GM23248 (cell line): ENCODE results near the gene MYO1E. TPM values are rescaled to one million over a fixed set of nuclear protein-coding genes. Genes with fewer than 3 reads are reported as not detected.

ENCODE experiments used
- DNase-seq: peaks from one replicate; pipeline ENCODE4 v3.0.0-alpha.2; 2015
- H2AFZ ChIP-seq: fragments of 200-600 bp; sonication (generic); 2 replicates; pipeline ENCODE4 v1.6.1; 2016; ENCODE audit warnings: antibody characterized with exemption
- H3F3A ChIP-seq: fragments of 200-600 bp; sonication (generic); 2 replicates; pipeline ENCODE4 v1.6.1; 2016; ENCODE audit warnings: mild to moderate bottlenecking, antibody characterized with exemption, mixed run types; ENCODE audit not compliant: insufficient read depth
- H3K27ac ChIP-seq: fragments of 200-600 bp; sonication (generic); 2 replicates; pipeline ENCODE4 v1.5.1; 2016; ENCODE audit warnings: mild to moderate bottlenecking
- H3K27me3 ChIP-seq: fragments of 200-600 bp; sonication (generic); replicated peaks from 2 replicates; pipeline ENCODE4 v1.6.1; 2016; ENCODE audit warnings: mild to moderate bottlenecking; ENCODE audit not compliant: insufficient read depth
- H3K36me3 ChIP-seq: fragments of 200-600 bp; sonication (generic); 2 replicates; pipeline ENCODE4 v1.6.1; 2016; ENCODE audit warnings: low read depth, mild to moderate bottlenecking
- H3K4me1 ChIP-seq: fragments of 200-600 bp; sonication (generic); 2 replicates; pipeline ENCODE4 v1.6.1; 2016; ENCODE audit warnings: mild to moderate bottlenecking; ENCODE audit not compliant: insufficient read depth
- H3K4me2 ChIP-seq: fragments of 200-600 bp; sonication (generic); one replicate; pipeline ENCODE4 v1.6.1; 2016; ENCODE audit warnings: mild to moderate bottlenecking; ENCODE audit not compliant: unreplicated experiment
- H3K4me3 ChIP-seq: fragments of 200-600 bp; sonication (generic); 2 replicates; pipeline ENCODE4 v1.5.1; 2016; ENCODE audit warnings: mild to moderate bottlenecking
- H3K79me2 ChIP-seq: fragments of 200-600 bp; sonication (generic); 2 replicates; pipeline ENCODE4 v1.6.1; 2016; ENCODE audit warnings: mild to moderate bottlenecking; ENCODE audit not compliant: insufficient read depth
- H3K9ac ChIP-seq: fragments of 200-600 bp; sonication (generic); 2 replicates; pipeline ENCODE4 v1.6.1; 2016; ENCODE audit warnings: mild to moderate bottlenecking
- H3K9me2 ChIP-seq: fragments of 200-600 bp; sonication (generic); 2 replicates; pipeline ENCODE4 v1.6.1; 2016; ENCODE audit warnings: mixed run types, mild to moderate bottlenecking, moderate library complexity; ENCODE audit not compliant: insufficient read depth
- H3K9me3 ChIP-seq: fragments of 200-600 bp; sonication (generic); one replicate; pipeline ENCODE4 v1.6.1; 2017; ENCODE audit warnings: low read depth
- H4K20me1 ChIP-seq: fragments of 200-600 bp; sonication (generic); 2 replicates; pipeline ENCODE4 v1.6.0; 2016; ENCODE audit not compliant: insufficient read depth
- EZH2 ChIP-seq: fragments of 200-600 bp; sonication (generic); IDR thresholded peaks from 2 replicates; pipeline ENCODE4 v1.6.1; 2018; ENCODE audit warnings: antibody characterized with exemption, mild to moderate bottlenecking; ENCODE audit not compliant: insufficient read depth, poor library complexity, severe bottlenecking
- EZH2phosphoT487 ChIP-seq: fragments of 200-600 bp; sonication (generic); IDR thresholded peaks from 2 replicates; pipeline ENCODE4 v1.6.1; 2018; ENCODE audit warnings: antibody characterized with exemption, moderate library complexity, mild to moderate bottlenecking, low read depth; ENCODE audit not compliant: insufficient read depth
- WGBS, 2 experiments: methylation state at CpG; one replicate each; pipeline ENCODE4 v1.1.6; 2015 to 2017; ENCODE audit warnings: low lambda C conversion rate in 2 of 2, low coverage in 1 of 2; ENCODE audit errors: missing lambda C conversion rate in 2 of 2; 5-methylcytosine and 5-hydroxymethylcytosine counted together
- in situ Hi-C: fragments of 300-500 bp; cut with MboI; formaldehyde crosslinking; loops from 2 replicates; pipeline ENCODE4 v1.15.0; 2020
- polyA plus RNA-seq: library from polyadenylated mRNA; unstranded; fragments of >200 nt; fragmentation: Nextera tagmentation; extraction: Ambion mirVana; gene quantifications from 2 replicates; pipeline ENCODE4 v1.2.1, GENCODE V29; 2016
- total RNA-seq: library from RNA; depleted of rRNA; stranded (reverse); fragments of >200 nt; shearing (Covaris generic); gene quantifications from 2 replicates; pipeline ENCODE4 v1.2.3, GENCODE V29; 2014

MYO1E gene
- total and polyA plus RNA-seq, 2 experiments from 2014 or later: 155 to 190 TPM

DNA sequence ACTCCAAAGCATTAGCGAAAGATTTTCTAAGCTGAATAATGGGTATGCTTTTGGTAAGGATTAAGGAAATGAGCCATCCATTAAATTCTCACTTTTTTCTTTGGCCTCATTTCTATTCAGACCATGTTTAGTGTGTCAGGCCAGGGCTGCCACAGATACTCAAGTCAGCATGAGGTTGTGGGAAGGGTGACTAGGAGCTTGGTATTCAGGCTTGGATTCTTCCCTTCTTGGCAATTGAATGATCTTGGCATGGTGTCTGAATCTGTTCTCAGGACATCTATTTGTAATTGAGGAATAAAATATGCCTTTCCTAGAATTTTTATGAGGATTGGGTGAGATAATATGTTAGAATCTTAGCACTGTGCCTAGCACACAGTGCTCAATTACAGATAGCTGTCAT, 256.5 kb downstream of the MYO1E start:
- H3K4me1 ChIP-seq: 0 out of 2 replicates have a peak, but pooled peaks cover 7% of the 10 kb centered on the region
- no peak overlapping the region for H3K4me2 ChIP-seq
- no peak for TF ChIP-seq EZH2
- no peak for TF ChIP-seq EZH2phosphoT487
- peak; percentile 81 for DNase-seq
- H3K79me2 ChIP-seq: peaks cover 15% of the 10 kb centered on the region; the same call in 1 of the 2 replicates
- in situ Hi-C loops: no loop called here
- H3K9me3 ChIP-seq: no peaks in the 10 kb centered on the region
- H3K27me3 ChIP-seq: no peaks in the 10 kb centered on the region
- H3K36me3 ChIP-seq: 0 out of 2 replicates have a peak, but pooled peaks cover 12% of the 10 kb centered on the region
- no peak overlapping the region for H3K4me3 ChIP-seq
- no peaks in the 10 kb centered on the region for H3K9me2 ChIP-seq
- H4K20me1 ChIP-seq: no peaks in the 10 kb centered on the region
- no peak overlapping the region for H3K9ac ChIP-seq
- H3K27ac ChIP-seq: no peak overlapping the region
- H2AFZ ChIP-seq: no peak overlapping the region
- H3F3A ChIP-seq: peaks cover 10% of the 10 kb centered on the region
- 86 to 100% methylated on average over 1 of the region's 1 CpG for WGBS, 2 experiments

DNA sequence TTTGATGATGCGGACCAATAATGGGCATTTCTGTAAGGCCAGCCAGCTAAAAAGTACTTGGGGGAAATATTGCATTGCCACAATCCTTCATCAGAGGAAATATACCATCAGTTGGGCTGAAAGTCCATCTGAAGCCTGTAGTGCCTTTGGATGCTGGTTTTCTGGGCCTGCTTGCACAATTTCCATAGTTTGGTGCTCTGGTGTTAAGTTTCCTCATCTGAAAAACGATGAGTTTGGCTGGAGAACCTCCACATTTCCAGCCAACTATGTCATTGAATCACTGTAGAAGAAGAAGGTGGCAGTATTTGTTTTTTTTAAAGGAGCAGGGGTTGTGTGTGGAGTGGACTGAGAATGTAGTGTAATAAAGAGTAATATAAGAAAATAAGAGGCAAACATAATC, 257.6 kb downstream of the MYO1E start:
- H3K9me2 ChIP-seq: no peaks in the 10 kb centered on the region
- no peak for TF ChIP-seq EZH2
- no peak for TF ChIP-seq EZH2phosphoT487
- H4K20me1 ChIP-seq: no peaks in the 10 kb centered on the region
- H3K27ac ChIP-seq: no peak overlapping the region
- H3K79me2 ChIP-seq: peaks cover 15% of the 10 kb centered on the region; the same call in 1 of the 2 replicates
- H3K36me3 ChIP-seq: 0 out of 2 replicates have a peak, but pooled peaks cover 12% of the 10 kb centered on the region
- H3K4me2 ChIP-seq: no peak overlapping the region
- 63 to 66% methylated on average over 2 of the region's 2 CpGs for WGBS, 2 experiments
- no peaks in the 10 kb centered on the region for H3K9me3 ChIP-seq
- DNase-seq: peak; percentile 29
- H3F3A ChIP-seq: peaks cover 4% of the 10 kb centered on the region; the same call in 1 of the 2 replicates
- 0 out of 2 replicates have a peak, but pooled peaks cover 7% of the 10 kb centered on the region for H3K4me1 ChIP-seq
- H2AFZ ChIP-seq: no peak overlapping the region
- no peaks in the 10 kb centered on the region for H3K27me3 ChIP-seq
- in situ Hi-C loops: no loop called here
- no peak overlapping the region for H3K9ac ChIP-seq
- no peak overlapping the region for H3K4me3 ChIP-seq

DNA sequence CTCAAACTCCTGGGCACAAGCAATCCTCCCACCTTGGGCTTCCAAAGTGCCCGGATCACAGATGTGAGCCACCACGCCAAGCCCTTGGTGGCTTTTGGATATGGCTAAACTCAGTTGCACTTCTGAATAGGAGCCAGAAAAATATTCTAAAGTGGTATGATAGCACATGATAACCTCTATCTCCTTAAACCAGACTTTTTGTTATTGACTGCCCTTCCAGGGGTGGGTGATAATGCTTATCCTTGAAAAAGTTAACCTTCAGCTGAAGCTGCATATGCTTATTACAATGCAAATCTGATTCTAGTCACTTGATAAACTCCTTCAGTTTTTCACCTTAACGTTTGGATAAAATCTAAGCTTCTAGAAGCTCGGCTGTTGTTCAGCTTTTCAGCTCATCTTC, 261.4 kb downstream of the MYO1E start:
- in situ Hi-C loops: no loop called here
- no peak for DNase-seq
- 0 out of 2 replicates have a peak, but pooled peaks cover 12% of the 10 kb centered on the region for H3K36me3 ChIP-seq
- H2AFZ ChIP-seq: no peak overlapping the region
- H3K4me3 ChIP-seq: no peak overlapping the region
- 89 to 91% methylated on average over 4 of the region's 4 CpGs for WGBS, 2 experiments
- no peak overlapping the region for H3K9ac ChIP-seq
- H3K79me2 ChIP-seq: peaks cover 36% of the 10 kb centered on the region
- peaks cover 11% of the 10 kb centered on the region for H3K4me1 ChIP-seq
- no peak overlapping the region for H3K27ac ChIP-seq
- H3K9me3 ChIP-seq: no peaks in the 10 kb centered on the region
- no peaks in the 10 kb centered on the region for H3K9me2 ChIP-seq
- H3K27me3 ChIP-seq: no peaks in the 10 kb centered on the region
- H3F3A ChIP-seq: peaks cover 4% of the 10 kb centered on the region; the same call in 1 of the 2 replicates
- H4K20me1 ChIP-seq: no peaks in the 10 kb centered on the region
- no peak overlapping the region for H3K4me2 ChIP-seq
- TF ChIP-seq EZH2phosphoT487 (no peak), EZH2 (no peak)

- peak overlapping the region; percentile 80 for H3K4me3 ChIP-seq
- no peaks in the 10 kb centered on the region for H3K36me3 ChIP-seq
- TF ChIP-seq EZH2phosphoT487: no peak
- H3K9me2 ChIP-seq: no peaks in the 10 kb centered on the region
- peaks cover 12% of the 10 kb centered on the region for H3K4me1 ChIP-seq
- no peak for DNase-seq
- peak overlapping the region; percentile 81 for H3K9ac ChIP-seq
- no peaks in the 10 kb centered on the region for H4K20me1 ChIP-seq
- H3F3A ChIP-seq: peaks cover 14% of the 10 kb centered on the region; the same call in 1 of the 2 replicates
- peak overlapping the region; percentile 94 for H2AFZ ChIP-seq
- 49 to 52% methylated on average over 2 of the region's 2 CpGs for WGBS, 2 experiments
- no peaks in the 10 kb centered on the region for H3K9me3 ChIP-seq
- H3K27ac ChIP-seq: peak overlapping the region; percentile 72
- H3K79me2 ChIP-seq: peaks cover 29% of the 10 kb centered on the region
- H3K4me2 ChIP-seq: peak overlapping the region; percentile 86
- in situ Hi-C loops: no loop called here
- no peaks in the 10 kb centered on the region for H3K27me3 ChIP-seq
Measured at GRCh38 chr15:59105854-59106253, 266.8 kb downstream of the MYO1E start.
